H4 (cell line): ENCODE measurements around the gene OPALIN. TPM values are rescaled to one million over a fixed set of nuclear protein-coding genes. Genes with fewer than 3 reads are reported as not detected.

ENCODE experiments used
- DNase-seq: peaks from one replicate; pipeline ENCODE4 v3.0.0-alpha.2; 2015; ENCODE audit warnings: low spot score
- total RNA-seq: library from RNA; depleted of rRNA; stranded (reverse); fragments of >200 nt; shearing (Covaris generic); gene quantifications from 2 replicates; pipeline ENCODE4 v1.2.3, GENCODE V29; 2014

OPALIN gene
- total RNA-seq, 1 experiment from 2014 or later = not detected

- DNase-seq = no peak
Observed at GRCh38 chr10:96374639-96374984, 15.8 kb upstream of the OPALIN start.

- DNase-seq = no peak
Observed at GRCh38 chr10:96374004-96374403, 15.2 kb upstream of the OPALIN start.

DNA sequence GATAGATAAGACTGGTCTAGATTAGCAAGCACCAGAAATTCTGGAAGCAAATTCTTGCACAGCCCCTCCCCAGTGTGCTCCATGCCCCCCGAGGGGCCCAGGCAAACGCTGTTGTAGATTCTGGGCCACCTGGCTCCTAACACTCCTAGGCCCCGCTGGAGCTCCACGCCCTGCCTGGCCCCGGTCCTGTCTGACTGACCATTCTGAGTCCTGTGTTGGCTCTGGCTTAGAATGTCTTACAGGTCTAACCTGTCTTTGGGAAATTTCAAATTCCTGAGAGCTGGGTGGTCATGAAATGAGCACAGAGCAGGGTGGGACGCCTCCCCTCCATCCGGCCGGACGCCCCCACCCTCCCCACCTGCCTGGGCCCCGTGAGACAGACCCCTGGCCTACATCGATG lies 12.6 kb upstream of the OPALIN start:
- DNase-seq = no peak

- DNase-seq = peak; percentile 54
Observed at GRCh38 chr10:96370584-96371157, 11.9 kb upstream of the OPALIN start.

DNA sequence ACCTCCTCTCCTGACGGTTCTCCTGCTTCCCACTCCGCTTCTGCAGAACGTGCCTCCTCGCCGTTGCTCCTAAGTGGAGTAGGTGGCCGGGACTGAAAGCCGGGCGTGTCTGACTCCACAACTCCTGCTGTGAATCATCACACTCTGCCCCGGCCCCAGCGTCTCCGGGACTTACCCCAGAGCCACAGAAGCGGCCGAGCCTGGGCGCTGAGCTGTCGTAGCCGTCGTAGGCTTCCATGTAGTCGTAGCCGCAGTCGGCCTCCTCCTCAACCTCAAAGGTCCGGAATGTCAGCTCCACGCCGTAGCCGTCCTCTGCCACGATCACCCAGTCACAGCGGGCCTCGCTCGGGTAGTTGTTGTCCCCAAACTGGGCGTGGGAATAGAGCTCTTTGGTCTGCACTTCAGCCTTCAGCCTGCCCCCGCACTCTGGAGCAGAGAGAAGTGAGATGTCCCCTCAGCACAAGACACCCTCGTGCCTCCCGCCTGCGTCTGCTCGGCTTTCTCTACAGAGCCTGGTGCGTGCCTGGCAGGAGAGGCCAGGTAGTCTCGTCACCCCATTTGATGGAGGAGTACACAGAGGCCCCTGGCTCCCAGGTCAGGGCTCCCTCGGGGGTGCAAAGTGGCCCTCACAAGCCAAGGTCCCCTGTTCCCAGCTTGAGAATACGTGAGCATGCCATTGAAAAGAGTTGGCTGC lies 11.2 kb upstream of the OPALIN start:
- DNase-seq = peak; percentile 23

DNA sequence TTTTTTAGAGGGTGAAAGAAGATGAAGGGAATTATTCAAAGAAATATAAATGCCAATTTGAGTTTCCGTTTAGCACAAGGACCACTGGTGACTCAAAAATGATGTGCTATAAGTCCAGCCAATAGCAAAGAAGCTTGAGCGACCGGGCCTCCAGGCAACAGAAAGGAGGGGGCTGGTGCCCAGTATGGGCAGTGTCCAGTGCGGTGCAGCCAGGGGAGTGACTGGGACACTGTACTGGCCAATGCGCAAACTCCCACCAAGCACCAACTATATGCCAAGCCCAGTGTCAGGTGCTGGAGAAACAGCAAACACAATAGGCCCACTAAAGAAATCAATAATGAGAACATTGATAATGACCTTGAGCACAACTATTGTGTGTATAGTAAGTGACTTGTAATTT lies 10.2 kb upstream of the OPALIN start:
- DNase-seq = no peak

DNA sequence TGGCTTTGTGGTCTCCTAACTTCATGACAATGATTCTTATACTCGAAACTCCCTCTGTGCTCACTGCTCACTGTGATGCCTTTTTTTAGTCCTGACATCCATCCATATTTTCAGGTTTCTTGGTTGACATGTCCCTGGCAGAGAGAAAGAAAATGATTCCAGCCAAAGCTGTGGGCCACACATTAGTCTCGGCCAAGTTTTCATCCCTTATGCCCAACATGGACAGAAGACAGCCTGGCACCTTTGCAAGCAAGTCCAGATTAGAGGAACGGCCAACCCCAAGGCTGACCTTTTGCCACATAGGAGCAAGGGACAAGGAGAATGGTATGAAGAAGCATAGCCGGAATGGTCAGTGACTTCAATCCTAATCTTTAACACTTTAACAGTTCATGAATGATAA lies 8.7 kb upstream of the OPALIN start:
- no peak for DNase-seq

DNA sequence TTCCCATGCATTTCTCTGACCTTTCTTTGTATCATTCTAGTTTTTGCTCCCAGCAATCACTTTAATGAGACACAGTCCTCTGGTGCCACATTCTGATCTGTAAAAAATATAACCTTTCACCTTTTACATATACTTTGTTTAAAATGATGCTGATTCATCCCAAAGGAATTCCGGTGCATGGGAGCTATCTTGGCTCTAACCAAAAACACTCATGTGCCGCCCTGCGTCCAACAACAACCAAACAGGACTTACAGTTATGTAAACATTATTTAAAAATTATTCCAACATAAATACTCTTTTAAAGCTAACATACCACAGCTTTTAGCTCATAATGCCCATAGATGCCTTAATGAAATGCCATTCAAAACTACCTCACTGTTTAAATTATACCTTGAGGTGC lies 7.7 kb upstream of the OPALIN start:
- DNase-seq = peak; percentile 23

DNA sequence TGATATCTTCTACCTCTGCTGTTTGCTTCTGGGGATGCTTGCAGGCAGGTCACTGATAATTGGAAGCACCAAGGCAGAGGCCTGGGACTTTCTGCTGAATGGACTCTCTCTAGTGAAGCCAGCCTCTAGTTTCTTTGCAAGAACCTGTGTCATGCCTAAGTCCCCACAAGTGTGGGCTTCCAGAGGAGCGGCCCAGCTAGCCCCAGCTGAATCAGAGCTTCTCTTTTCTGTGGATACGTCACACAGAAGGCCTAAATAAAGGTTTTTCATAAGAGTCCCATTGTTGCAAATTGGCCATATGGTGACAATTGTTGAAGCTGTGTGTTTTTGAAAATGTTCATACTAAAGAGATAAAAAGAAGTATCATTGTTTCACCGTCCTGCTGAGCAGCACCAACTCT lies 6.8 kb upstream of the OPALIN start:
- DNase-seq = no peak

GRCh38 chr10:96360766-96361165 lies 2.0 kb upstream of the OPALIN start:
- no peak for DNase-seq

- no peak for DNase-seq
Observed at GRCh38 chr10:96360331-96360730, 1.5 kb upstream of the OPALIN start.

- no peak for DNase-seq
Observed at GRCh38 chr10:96359616-96360015, 814 bp upstream of the OPALIN start.

DNA sequence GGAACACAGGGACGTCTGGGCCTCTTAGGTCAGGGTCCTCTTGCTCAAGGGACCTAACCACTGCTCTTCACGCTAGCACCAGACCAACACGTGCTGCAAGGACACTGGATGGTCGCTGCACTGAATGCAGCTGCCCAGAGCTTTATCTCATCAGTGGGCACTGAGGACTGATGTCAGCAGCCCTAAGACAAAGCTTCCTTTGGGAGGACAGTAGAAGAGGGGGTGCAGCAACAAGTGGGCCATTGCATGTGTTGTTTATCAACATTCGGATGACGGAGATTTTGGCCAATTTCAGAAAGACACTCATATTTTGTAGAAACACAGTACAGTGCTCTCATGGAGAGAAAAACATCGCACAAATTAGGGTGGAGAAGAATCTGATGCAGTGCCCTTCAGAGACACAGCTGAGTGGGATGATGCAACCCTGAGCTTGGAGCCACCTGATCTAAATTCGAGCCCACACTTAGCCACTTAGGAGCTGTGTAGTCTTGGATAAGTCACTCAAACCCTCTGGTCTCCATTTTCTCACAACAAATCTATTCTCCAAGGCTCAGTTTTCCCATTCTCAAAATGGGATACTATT lies 1.7 kb downstream of the OPALIN start:
- DNase-seq = no peak

DNA sequence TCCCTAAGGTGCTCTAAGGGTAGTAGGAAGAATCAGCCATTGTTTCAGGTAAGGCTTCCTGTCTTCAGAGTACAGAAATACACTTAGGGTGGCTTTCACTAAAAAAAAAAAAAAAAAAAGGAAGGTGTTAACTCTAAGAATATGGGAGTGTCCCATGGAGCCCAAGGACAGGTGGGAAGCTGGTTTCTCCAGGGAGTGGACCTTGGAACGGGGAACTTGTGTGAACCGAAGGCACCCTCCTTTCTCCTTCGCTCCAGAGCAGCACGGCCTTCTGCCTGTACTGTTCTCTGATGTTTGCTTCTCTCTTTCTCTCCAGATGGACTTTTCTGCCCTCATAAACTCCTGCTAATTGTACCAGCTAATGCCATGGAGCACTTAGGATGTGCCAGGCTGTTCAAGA lies 6.2 kb downstream of the OPALIN start:
- DNase-seq = no peak

GRCh38 chr10:96352027-96352426 lies 6.8 kb downstream of the OPALIN start:
- DNase-seq = no peak

GRCh38 chr10:96346295-96346694 lies 12.5 kb downstream of the OPALIN start:
- DNase-seq = no peak

DNA sequence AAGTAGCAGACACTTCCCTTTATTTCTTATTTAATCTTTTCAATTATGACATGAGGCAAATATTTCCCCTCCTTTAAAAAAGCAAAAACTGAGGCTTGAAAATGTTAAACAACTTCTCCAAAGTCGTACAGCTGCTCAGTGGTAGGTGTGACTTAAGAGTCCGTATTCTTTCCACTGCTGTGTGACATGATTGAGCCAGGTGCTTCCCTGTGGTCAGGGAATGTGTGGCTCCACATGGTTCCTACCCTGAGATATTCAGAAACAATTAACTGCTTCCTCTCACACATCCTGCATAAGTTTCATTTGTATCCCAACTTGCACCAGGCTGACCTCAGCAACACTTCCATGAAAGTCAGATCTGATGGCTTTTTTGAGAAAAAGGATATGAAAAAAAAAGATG lies 13.6 kb downstream of the OPALIN start:
- DNase-seq = no peak

DNA sequence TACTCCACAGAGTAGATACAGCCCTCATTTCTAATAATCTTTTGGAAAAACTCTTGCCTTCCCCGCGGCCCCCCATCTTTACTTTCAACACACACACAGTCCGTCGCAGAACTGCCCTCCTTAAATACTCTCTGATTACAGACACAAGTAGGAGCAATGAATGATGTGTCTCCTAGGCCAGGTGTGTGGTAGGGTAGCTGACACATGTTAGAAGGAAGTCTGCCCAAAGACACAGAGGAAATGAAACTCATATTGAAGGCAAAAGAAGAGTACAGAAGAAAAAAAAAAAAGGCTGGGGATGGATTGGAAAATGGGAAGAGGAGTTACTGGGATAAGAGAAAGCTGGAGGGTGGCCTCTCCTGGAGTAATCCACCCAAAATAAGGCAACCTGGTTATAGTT lies 14.6 kb downstream of the OPALIN start:
- DNase-seq = no peak

- DNase-seq = no peak
Observed at GRCh38 chr10:96342402-96342801, 16.4 kb downstream of the OPALIN start.

DNA sequence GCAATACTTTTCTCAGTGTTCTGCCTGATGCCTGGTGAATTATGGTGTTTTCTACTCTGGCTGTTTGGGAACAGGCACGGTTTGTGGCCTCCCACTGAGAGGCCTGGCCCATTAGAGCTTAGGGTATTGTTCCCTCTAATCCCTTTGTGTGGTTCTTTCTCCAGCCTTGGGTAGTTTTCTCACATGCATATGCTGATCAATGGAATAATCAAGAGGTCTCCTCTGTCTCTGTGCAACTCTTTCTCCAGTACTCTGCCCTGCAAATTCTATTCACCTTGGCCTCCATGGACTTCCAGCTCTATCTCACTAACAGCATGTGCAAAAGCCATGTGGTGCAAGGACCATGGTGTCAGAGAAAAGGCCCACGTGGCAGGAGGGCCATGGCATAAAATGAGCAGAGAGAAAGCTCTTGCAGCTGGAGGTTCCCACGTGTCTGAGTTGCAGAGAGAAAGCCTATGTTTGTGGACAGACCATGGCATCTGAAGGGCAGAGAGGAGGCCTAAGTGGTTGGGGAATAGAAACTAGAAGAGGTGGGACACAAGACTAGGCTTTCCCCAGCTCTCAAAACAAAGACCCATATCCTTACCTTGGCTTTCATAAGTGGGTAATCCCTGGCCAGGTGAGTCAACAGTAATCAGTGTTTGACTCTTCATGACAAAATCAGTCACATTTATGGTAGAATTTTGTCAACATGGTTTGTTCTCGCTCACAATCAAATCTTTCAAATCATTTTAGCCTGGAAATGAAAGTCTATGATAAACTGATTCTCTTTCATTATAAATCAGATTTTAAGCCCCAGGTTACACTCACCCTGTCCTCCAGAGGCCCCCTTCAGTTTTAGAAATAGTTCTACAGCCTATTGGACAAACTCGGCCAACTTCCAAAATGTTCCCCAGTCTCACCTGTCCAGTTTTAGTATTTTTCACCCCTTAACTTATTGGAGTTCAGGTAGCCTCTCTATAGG lies 17.3 kb downstream of the OPALIN start:
- DNase-seq = no peak

DNA sequence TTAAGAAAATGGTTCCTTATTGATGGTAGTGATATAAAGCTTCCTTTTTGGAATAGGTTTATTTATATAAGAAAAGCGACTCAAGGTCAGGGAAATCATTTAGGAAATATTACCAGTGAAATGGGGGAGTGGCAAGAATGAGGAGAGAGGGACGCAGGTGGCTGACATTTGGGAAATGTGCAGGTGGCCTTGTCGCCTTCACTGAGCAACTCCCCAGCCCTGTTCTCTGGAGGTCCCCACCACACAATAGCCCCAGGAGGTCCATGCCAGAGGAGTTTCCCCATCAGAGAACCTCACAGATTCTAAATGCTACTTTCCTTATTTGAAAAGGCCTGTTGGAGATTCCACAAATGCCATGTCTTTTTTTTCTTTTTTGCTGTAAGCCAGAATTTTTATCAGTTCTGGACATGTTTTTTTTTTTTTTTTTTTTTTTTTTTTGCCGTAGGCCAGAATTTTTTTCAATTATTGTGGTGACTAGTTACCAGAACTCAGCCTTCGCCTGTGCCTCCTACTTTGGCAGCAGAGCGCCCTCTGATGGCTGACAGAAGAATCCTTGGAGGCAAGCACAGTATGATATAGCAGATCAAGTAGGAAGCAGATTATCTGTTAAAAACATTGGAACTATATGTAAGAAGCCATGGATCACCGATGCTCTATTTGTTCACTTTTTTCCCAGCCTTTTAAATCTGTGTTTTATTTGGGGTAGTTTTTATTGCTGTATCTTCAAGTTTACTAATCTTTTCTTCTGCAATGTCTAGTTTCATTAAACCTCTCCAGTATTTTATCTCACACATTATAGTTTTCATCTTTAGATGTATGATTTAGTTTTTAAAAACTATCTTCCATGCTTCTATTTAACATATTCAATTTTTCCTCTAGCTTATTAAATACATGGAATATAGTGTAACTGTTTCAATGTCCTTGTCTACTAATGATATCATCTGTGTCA lies 18.6 kb downstream of the OPALIN start:
- peak; percentile 77 for DNase-seq
